Measurements from ENCODE around the gene COPZ1.

The COPZ1 gene

DNA sequence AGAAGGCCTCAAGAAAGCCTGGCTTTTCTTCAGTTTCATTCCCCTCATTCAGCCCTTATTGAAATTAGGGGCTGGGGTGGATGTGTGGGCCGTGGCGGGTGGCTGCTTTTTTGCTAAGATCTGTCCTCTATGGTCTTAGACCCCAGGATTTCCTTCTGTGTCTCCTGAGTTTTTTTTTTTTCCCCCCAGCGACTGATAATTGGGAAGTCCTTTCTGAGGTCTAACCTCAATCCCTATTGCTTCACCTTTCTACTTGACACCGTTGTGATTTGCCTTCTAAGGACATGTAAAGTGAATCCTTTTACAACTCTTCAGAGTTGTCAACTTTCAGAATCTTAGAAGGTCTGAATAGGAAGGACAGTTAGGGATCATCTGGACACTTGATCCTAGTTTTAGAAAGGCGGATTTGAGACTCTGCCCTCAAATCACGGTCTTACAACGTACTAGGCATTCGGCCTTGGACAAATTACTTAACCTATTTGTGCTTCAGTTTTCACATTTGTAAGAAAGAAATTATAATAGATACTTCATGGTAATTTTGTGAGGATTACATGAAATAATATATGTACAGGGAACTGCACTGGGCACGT lies 34.9 kb downstream of the COPZ1 start:
- Histone ChIP-seq H3K27ac (ENCODE audit: low read depth in 2 of 2, low read length in 2 of 2) (peak overlapping the region; percentile 80 to 83), H3K27me3 (ENCODE audit: control insufficient read depth in 2 of 2, insufficient read depth in 2 of 2, low read length in 2 of 2) (peaks cover 4 to 6% of the 10 kb centered on the region in 2 donors), H3K9me3 (ENCODE audit: control insufficient read depth in 2 of 2, low read length in 2 of 2) (no peaks in the 10 kb centered on the region), H3K4me3 (ENCODE audit: low read length in 2 of 2) (peak overlapping the region; percentile 77 to 98), H3K4me1 (ENCODE audit: control insufficient read depth in 2 of 2, insufficient read depth in 2 of 2, low read length in 2 of 2) (peaks cover 8 to 10% of the 10 kb centered on the region in 2 donors), H3K36me3 (ENCODE audit: control insufficient read depth in 2 of 2, insufficient read depth in 2 of 2, low read length in 2 of 2) (no peaks in the 10 kb centered on the region), H3K9ac (ENCODE audit: low read depth in 1 of 2, low read length in 2 of 2) (peak overlapping the region; percentile 60 to 72)

DNA sequence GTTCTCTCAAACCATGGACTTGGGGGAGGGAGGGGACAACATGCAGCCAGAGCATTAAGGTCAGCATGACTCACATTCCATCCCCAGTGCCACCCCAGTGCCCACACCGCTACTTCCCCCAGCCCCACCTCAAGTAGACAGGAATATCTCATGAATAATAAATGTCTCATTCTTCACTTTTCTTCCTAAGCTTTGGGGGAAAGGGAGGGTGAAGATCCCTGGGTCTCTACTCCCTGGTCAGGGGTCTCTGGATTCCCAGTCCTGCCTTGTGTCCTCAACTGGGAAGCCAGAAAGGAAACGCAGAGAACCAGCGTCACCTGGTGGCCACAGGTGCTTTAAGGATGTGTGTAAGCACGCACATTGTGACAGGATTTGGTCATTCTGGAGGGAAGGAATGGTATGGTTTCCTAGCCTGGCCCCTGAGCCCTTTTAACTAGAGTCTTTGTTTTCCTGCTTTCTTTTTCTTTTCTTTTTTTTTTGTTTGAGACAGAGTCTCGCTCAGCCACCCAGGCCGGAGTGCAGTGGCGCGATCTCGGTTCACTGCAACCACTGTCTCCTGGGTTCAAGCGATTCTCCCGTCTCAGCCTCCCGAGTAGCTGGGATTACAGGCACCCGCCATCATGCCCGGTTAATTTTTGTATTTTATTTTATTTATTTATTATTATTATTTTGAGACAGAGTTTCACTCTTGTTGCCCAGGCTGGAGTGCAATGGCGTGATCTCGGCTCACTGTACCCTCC lies 36.0 kb downstream of the COPZ1 start:
- Histone ChIP-seq H3K27ac (ENCODE audit: low read depth in 2 of 2, low read length in 2 of 2) (no peak overlapping the region), H3K36me3 (ENCODE audit: control insufficient read depth in 2 of 2, insufficient read depth in 2 of 2, low read length in 2 of 2) (no peaks in the 10 kb centered on the region), H3K9me3 (ENCODE audit: control insufficient read depth in 2 of 2, low read length in 2 of 2) (no peaks in the 10 kb centered on the region), H3K4me1 (ENCODE audit: control insufficient read depth in 2 of 2, insufficient read depth in 2 of 2, low read length in 2 of 2) (peaks cover 8 to 10% of the 10 kb centered on the region in 2 donors), H3K9ac (ENCODE audit: low read depth in 1 of 2, low read length in 2 of 2) (no peak overlapping the region), H3K4me3 (ENCODE audit: low read length in 2 of 2) (no peak overlapping the region), H3K27me3 (ENCODE audit: control insufficient read depth in 2 of 2, insufficient read depth in 2 of 2, low read length in 2 of 2) (peaks cover 4 to 6% of the 10 kb centered on the region in 2 donors)

DNA sequence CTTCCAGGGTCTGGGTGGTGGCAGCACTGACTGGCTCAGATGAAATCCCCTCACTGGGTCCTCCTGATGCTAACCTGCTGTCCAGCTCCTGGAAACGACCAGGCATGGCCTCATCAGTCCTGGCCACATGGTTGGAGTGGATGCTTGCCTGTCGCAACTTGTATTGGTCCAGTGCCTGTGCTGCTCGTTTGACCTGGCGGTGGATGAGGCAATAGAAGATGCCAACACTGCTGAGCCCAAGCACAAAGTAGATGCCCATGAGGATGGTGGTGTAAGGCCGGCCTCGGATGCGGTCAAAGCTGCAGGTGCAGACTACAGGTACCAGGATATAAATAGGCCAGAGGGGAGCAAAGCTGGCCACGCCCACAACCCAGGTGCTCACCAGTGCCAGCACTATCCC lies 38.1 kb downstream of the COPZ1 start:
- H3K4me3 ChIP-seq (ENCODE audit: low read length in 2 of 2): no peak overlapping the region
- no peak overlapping the region for H3K27ac ChIP-seq (ENCODE audit: low read depth in 2 of 2, low read length in 2 of 2)
- peaks cover 6% of the 10 kb centered on the region in 2 donors for H3K27me3 ChIP-seq (ENCODE audit: control insufficient read depth in 2 of 2, insufficient read depth in 2 of 2, low read length in 2 of 2)
- H3K9ac ChIP-seq (ENCODE audit: low read depth in 1 of 2, low read length in 2 of 2): no peak overlapping the region
- H3K9me3 ChIP-seq (ENCODE audit: control insufficient read depth in 2 of 2, low read length in 2 of 2): no peaks in the 10 kb centered on the region
- no peaks in the 10 kb centered on the region for H3K36me3 ChIP-seq (ENCODE audit: control insufficient read depth in 2 of 2, insufficient read depth in 2 of 2, low read length in 2 of 2)
- peaks cover 4 to 9% of the 10 kb centered on the region in 2 donors for H3K4me1 ChIP-seq (ENCODE audit: control insufficient read depth in 2 of 2, insufficient read depth in 2 of 2, low read length in 2 of 2)

DNA sequence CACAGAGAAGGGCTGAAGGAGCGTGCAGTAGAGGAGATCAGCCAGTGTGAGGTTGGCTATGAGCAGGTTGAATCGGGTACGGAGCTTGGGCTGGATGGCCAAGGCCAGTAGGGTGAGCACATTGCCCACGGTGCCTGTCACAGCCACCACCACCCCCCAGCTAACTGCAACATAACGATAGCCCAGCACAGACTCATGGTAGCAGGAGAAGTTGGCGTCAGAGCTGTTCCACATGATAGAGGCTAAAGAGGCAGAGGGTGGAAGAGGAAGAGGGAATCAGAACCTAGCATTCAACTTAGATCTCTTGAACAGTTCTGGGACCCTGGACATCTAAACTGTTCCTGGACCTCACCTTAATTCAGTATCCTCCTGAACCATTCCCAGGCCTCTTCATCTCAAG lies 38.7 kb downstream of the COPZ1 start:
- H3K4me3 ChIP-seq (ENCODE audit: low read length in 2 of 2): no peak overlapping the region
- H3K36me3 ChIP-seq (ENCODE audit: control insufficient read depth in 2 of 2, insufficient read depth in 2 of 2, low read length in 2 of 2): no peaks in the 10 kb centered on the region
- no peaks in the 10 kb centered on the region for H3K9me3 ChIP-seq (ENCODE audit: control insufficient read depth in 2 of 2, low read length in 2 of 2)
- H3K9ac ChIP-seq (ENCODE audit: low read depth in 1 of 2, low read length in 2 of 2): no peak overlapping the region
- peaks cover 6 to 8% of the 10 kb centered on the region in 2 donors for H3K27me3 ChIP-seq (ENCODE audit: control insufficient read depth in 2 of 2, insufficient read depth in 2 of 2, low read length in 2 of 2)
- peaks cover 5 to 7% of the 10 kb centered on the region in 2 donors for H3K4me1 ChIP-seq (ENCODE audit: control insufficient read depth in 2 of 2, insufficient read depth in 2 of 2, low read length in 2 of 2)
- H3K27ac ChIP-seq (ENCODE audit: low read depth in 2 of 2, low read length in 2 of 2): no peak overlapping the region

DNA sequence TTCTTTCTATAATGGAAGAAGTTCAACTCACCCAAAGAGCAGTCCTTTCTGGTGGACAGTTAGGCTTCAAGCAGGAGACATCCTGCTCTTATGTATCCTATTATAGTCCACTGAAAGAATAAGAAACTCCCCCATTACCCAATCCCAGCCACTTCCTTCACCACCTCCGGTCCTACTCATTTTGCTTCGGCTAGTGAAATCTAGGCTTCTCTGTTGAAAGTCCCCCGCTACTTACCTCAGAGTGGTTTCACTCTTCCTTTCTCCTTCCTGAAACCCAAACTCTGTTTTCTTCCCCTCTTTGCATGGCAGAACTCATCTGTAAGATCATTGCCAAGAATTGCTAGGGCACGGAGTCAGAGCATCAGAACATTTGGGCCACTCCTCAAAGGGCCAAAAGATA lies 39.5 kb downstream of the COPZ1 start, which contains the start of gene GPR84:
Gene GPR84, minus strand, starts transcription at position 74 of the 400 bp plus-strand sequence. CDS start 635 bp downstream, outside the sequence.
- Histone ChIP-seq H3K4me1 (ENCODE audit: control insufficient read depth in 2 of 2, insufficient read depth in 2 of 2, low read length in 2 of 2) (peaks cover 12 to 13% of the 10 kb centered on the region in 2 donors), H3K9me3 (ENCODE audit: control insufficient read depth in 2 of 2, low read length in 2 of 2) (no peaks in the 10 kb centered on the region), H3K27me3 (ENCODE audit: control insufficient read depth in 2 of 2, insufficient read depth in 2 of 2, low read length in 2 of 2) (peaks cover 6 to 8% of the 10 kb centered on the region in 2 donors), H3K36me3 (ENCODE audit: control insufficient read depth in 2 of 2, insufficient read depth in 2 of 2, low read length in 2 of 2) (no peaks in the 10 kb centered on the region), H3K4me3 (ENCODE audit: low read length in 2 of 2) (no peak within 1 kb of the TSS), H3K27ac (ENCODE audit: low read depth in 2 of 2, low read length in 2 of 2) (no peak within 1 kb of the TSS), H3K9ac (ENCODE audit: low read depth in 1 of 2, low read length in 2 of 2) (no peak within 1 kb of the TSS)

DNA sequence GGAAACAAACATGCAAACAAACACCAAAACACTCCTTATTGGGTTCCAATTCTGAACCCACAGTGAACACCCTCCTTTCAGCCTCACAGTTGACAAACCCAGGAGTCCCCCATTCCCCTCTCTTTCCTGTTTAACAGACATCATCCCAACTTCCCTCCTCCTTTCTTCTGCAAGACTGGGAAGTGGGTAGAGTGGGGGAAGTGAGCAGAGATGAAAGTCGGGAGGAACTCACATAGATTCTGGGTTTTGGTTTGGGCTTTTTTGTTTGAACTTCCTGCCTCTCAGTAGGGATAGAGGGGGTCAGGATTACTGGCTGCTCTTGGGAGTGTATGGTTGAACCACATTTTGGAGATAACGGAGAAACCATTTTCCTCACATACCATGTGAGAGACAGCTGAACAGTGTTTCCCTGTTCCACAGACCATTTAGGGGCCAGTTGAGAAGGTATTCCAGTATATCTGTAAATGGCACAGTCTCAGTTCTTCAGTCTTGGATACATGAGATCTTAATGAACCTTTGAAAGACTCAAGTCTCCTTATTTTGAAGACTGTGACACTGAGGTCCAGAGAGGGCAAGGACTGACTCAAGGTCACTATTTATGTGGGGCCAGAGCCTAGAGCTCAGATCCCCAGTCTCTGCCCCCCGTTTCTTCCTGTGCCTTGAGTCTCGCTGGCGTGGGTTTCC lies 43.2 kb downstream of the COPZ1 start:
- Histone ChIP-seq H3K27ac (ENCODE audit: low read depth in 2 of 2, low read length in 2 of 2) (no peak overlapping the region), H3K36me3 (ENCODE audit: control insufficient read depth in 2 of 2, insufficient read depth in 2 of 2, low read length in 2 of 2) (no peaks in the 10 kb centered on the region), H3K27me3 (ENCODE audit: control insufficient read depth in 2 of 2, insufficient read depth in 2 of 2, low read length in 2 of 2) (peaks cover 6 to 10% of the 10 kb centered on the region in 2 donors), H3K9ac (ENCODE audit: low read depth in 1 of 2, low read length in 2 of 2) (peak overlapping the region; percentile 23 to 27), H3K9me3 (ENCODE audit: control insufficient read depth in 2 of 2, low read length in 2 of 2) (no peaks in the 10 kb centered on the region), H3K4me1 (ENCODE audit: control insufficient read depth in 2 of 2, insufficient read depth in 2 of 2, low read length in 2 of 2) (peaks cover 13 to 20% of the 10 kb centered on the region in 2 donors), H3K4me3 (ENCODE audit: low read length in 2 of 2) (peak overlapping the region; percentile 32 to 59)

DNA sequence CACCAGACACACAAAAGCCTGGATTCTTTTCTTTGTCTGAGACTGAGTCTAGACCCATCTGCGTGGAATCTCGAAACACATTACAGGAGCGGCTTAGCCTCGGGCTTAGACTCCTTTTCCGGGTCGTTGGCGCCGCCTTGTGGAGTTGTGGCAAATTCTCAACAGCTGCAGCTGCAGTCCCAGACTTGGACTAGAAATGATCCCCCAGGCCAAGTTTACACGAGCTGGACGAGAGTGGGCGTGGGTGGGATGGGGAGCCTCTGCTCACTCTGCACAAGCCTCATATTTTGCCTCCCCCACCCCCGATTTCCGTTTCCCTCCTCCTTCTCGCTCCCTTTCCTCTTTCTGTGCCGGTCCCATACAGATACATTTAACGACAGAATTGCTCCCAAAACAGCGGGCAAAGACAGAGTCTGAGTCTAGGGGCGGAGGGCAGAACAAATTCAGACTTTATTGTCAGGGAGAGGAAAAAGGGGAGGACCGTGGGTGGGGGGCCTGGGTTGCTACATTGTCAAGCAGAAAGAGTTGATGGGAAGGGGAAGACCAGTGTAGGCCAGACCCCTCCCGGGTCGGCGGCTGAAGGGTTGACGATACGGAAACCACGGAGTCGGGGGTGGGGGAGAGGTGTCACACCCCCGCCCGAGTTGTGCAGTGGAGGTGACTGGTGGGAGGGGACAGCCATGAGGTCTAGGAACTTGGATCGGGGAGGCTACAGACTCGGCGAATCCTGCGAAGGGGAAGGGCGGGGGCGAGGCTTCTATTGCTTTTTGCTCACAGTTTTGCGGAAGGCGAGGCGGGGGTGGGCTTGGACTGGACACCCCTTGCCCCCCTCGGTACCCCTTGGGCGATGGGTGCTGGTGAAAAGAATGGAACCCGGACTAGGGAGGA lies 44.0 kb downstream of the COPZ1 start:
- no peaks in the 10 kb centered on the region for H3K9me3 ChIP-seq (ENCODE audit: control insufficient read depth in 2 of 2, low read length in 2 of 2)
- peak overlapping the region in 1 of 2 donors; percentile 9 for H3K27ac ChIP-seq (ENCODE audit: low read depth in 2 of 2, low read length in 2 of 2)
- H3K4me1 ChIP-seq (ENCODE audit: control insufficient read depth in 2 of 2, insufficient read depth in 2 of 2, low read length in 2 of 2): peaks cover 13 to 20% of the 10 kb centered on the region in 2 donors
- H3K27me3 ChIP-seq (ENCODE audit: control insufficient read depth in 2 of 2, insufficient read depth in 2 of 2, low read length in 2 of 2): peaks cover 4 to 6% of the 10 kb centered on the region in 2 donors
- peak overlapping the region; percentile 32 to 59 for H3K4me3 ChIP-seq (ENCODE audit: low read length in 2 of 2)
- H3K36me3 ChIP-seq (ENCODE audit: control insufficient read depth in 2 of 2, insufficient read depth in 2 of 2, low read length in 2 of 2): no peaks in the 10 kb centered on the region
- peak overlapping the region; percentile 25 to 27 for H3K9ac ChIP-seq (ENCODE audit: low read depth in 1 of 2, low read length in 2 of 2)

DNA sequence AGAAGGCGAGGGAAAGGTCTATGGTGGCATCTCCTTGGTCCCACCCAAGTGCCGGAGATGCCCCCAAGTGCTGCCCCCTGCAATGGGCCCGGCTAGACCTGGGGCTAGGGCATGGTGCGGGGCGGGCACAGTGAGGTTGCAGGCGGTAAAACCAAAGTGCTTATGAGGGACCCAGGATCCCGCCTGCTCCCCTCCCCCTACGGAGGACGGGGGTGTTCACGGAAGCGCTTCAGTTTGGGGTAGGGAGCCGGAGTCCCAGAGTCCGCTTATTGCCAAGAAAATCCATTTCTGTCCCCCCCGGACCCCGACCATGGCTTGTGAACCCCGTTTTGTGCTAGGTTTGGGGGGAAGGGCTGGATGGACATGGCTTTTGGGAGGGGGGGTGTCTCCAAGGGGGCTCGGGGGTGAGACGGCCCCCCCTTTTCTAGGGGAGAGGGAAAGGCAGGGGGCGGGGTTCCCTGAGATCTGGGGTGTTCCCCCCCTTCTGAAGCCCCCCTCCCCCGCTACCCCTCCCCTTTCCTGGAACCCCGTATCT lies 44.7 kb downstream of the COPZ1 start:
- Histone ChIP-seq H3K9ac (ENCODE audit: low read depth in 1 of 2, low read length in 2 of 2) (no peak overlapping the region), H3K9me3 (ENCODE audit: control insufficient read depth in 2 of 2, low read length in 2 of 2) (no peaks in the 10 kb centered on the region), H3K27ac (ENCODE audit: low read depth in 2 of 2, low read length in 2 of 2) (peak overlapping the region in 1 of 2 donors; percentile 9), H3K4me3 (ENCODE audit: low read length in 2 of 2) (peak overlapping the region in 1 of 2 donors; percentile 26), H3K27me3 (ENCODE audit: control insufficient read depth in 2 of 2, insufficient read depth in 2 of 2, low read length in 2 of 2) (peaks cover 4 to 6% of the 10 kb centered on the region in 2 donors), H3K36me3 (ENCODE audit: control insufficient read depth in 2 of 2, insufficient read depth in 2 of 2, low read length in 2 of 2) (no peaks in the 10 kb centered on the region), H3K4me1 (ENCODE audit: control insufficient read depth in 2 of 2, insufficient read depth in 2 of 2, low read length in 2 of 2) (peaks cover 13 to 24% of the 10 kb centered on the region in 2 donors)

DNA sequence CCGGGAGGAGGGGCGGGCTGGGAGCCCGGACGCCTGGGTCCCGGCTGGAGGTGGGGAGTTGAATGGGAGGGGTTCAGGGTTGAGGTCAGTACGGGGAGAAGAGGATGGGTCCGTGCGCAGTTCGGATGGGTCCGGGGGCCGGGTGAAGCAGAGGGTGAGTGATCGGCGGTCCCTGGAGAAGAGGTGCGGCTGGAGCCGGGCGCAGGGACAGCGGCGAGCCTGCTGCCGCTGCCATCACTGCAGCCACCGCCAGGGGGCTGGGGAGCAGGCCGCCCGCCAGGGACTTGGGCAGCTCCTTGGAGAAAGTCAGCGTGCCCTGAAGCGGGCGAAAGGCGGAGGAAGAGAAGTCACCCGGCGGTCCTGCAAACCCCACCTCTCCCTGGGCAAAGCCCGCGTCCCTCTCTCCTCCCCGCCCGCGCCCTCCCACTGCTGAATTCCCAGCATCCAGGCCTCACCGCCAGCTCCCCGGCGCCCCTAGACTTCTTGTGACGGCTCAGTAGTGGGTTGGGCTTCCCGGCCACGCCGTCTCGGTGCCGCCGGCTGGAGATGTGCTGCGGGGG lies 45.3 kb downstream of the COPZ1 start:
- H3K27ac ChIP-seq (ENCODE audit: low read depth in 2 of 2, low read length in 2 of 2): peak overlapping the region in 1 of 2 donors; percentile 48
- H3K9me3 ChIP-seq (ENCODE audit: control insufficient read depth in 2 of 2, low read length in 2 of 2): no peaks in the 10 kb centered on the region
- no peaks in the 10 kb centered on the region for H3K36me3 ChIP-seq (ENCODE audit: control insufficient read depth in 2 of 2, insufficient read depth in 2 of 2, low read length in 2 of 2)
- H3K4me1 ChIP-seq (ENCODE audit: control insufficient read depth in 2 of 2, insufficient read depth in 2 of 2, low read length in 2 of 2): peaks cover 13 to 26% of the 10 kb centered on the region in 2 donors
- peak overlapping the region; percentile 14 to 20 for H3K9ac ChIP-seq (ENCODE audit: low read depth in 1 of 2, low read length in 2 of 2)
- peak overlapping the region in 1 of 2 donors; percentile 44 for H3K4me3 ChIP-seq (ENCODE audit: low read length in 2 of 2)
- H3K27me3 ChIP-seq (ENCODE audit: control insufficient read depth in 2 of 2, insufficient read depth in 2 of 2, low read length in 2 of 2): peaks cover 4 to 6% of the 10 kb centered on the region in 2 donors
